K562 (cell line): ENCODE results near the gene CD300E. TPM values are rescaled to one million over a fixed set of nuclear protein-coding genes. Genes with fewer than 3 reads are reported as not detected.

ENCODE experiments used
- BRF1 ChIP-seq: IDR thresholded peaks from 3 replicates; pipeline ENCODE4 v1.6.1; 2011; ENCODE audit warnings: borderline replicate concordance, mild to moderate bottlenecking; ENCODE audit not compliant: insufficient read length; ENCODE audit errors: extremely low read depth
- CSDE1 ChIP-seq, 2 experiments: fragments of 450-650 bp; IDR thresholded peaks; 2 replicates each; pipeline ENCODE4 v1.6.1; 2016; ENCODE audit warnings: mild to moderate bottlenecking in 1 of 2
- E2F4 ChIP-seq: sonication (generic); formaldehyde crosslinking; IDR thresholded peaks from 2 replicates; pipeline ENCODE4 v1.8.0; 2022; ENCODE audit warnings: mild to moderate bottlenecking, low read depth, missing genetic modification reagents
- E2F6 ChIP-seq, 2 experiments: IDR thresholded peaks; 2 replicates each; pipeline ENCODE4 v1.6.1; 2011; ENCODE audit warnings: borderline replicate concordance in 1 of 2, control low read depth in 1 of 2, low read depth in 1 of 2, low read length in 1 of 2, mild to moderate bottlenecking in 1 of 2, mixed read lengths in 1 of 2, moderate library complexity in 1 of 2; ENCODE audit not compliant: insufficient read depth in 1 of 2, insufficient read length in 1 of 2, poor library complexity in 1 of 2, severe bottlenecking in 1 of 2; ENCODE audit errors: extremely low read depth in 1 of 2
- HINFP ChIP-seq: fragments of 450-650 bp; conservative IDR thresholded peaks from 2 replicates; pipeline ENCODE4 v1.6.1; 2016; ENCODE audit warnings: missing genetic modification characterization, low read depth, mild to moderate bottlenecking, control low read depth, missing compliant biosample characterization
- MCM2 ChIP-seq: fragments of 450-650 bp; IDR thresholded peaks from 2 replicates; pipeline ENCODE4 v1.6.1; 2017; ENCODE audit warnings: low read depth, mild to moderate bottlenecking
- PATZ1 ChIP-seq: fragments of 250-450 bp; sonication (Bioruptor Pico); IDR thresholded peaks from 2 replicates; pipeline ENCODE4 v1.5.0; 2020; ENCODE audit warnings: mild to moderate bottlenecking, borderline replicate concordance
- RAD51 ChIP-seq: fragments of 450-650 bp; IDR thresholded peaks from 2 replicates; pipeline ENCODE4 v1.7.1; 2016; ENCODE audit warnings: low read depth, mild to moderate bottlenecking, borderline replicate concordance
- RNF2 ChIP-seq: sonication (generic); IDR thresholded peaks from 2 replicates; pipeline ENCODE4 v1.6.1; 2016
- SOX6 ChIP-seq: fragments of 450-650 bp; IDR thresholded peaks from 2 replicates; pipeline ENCODE4 v1.6.1; 2014; ENCODE audit warnings: mild to moderate bottlenecking
- TFAP4 ChIP-seq: sonication (generic); formaldehyde crosslinking; IDR thresholded peaks from 2 replicates; pipeline ENCODE4 v1.8.0; 2022; ENCODE audit warnings: missing genetic modification reagents, mild to moderate bottlenecking, moderate library complexity, borderline replicate concordance
- ZNF274 ChIP-seq: IDR thresholded peaks from 2 replicates; pipeline ENCODE4 v1.6.1; 2011; ENCODE audit warnings: low read depth, mild to moderate bottlenecking, low read length, moderate library complexity, borderline replicate concordance
- ZNF586 ChIP-seq: fragments of 450-650 bp; formaldehyde crosslinking; conservative IDR thresholded peaks from 2 replicates; pipeline ENCODE4 v1.4.0; 2020; ENCODE audit warnings: mild to moderate bottlenecking, moderate library complexity
- polyA plus RNA-seq, 8 experiments: library from polyadenylated mRNA; depleted of rRNA in 4 of 8; stranded (reverse) in 5 of 8; unstranded in 3 of 8; fragments of >200 nt; fragmentation: Nextera tagmentation in 2 of 8; fragmentation: Illumina TruSeq in 1 of 8; extraction: Ambion mirVana in 2 of 8; extraction: Trizol in 1 of 8; gene quantifications; 2 replicates each; pipeline versions ENCODE4 v1.2.1 to v1.2.3, GENCODE V29; 2011 to 2014; ENCODE audit warnings: inconsistent platforms in 1 of 8, missing spikeins in 1 of 8
- total RNA-seq, 7 experiments: library from RNA; depleted of rRNA in 6 of 7; stranded (reverse); fragments of >200 nt in 6 of 7; fragmentation: Illumina TruSeq in 2 of 7; extraction: Trizol in 2 of 7; gene quantifications; 2 replicates each; pipeline versions ENCODE4 v1.2.1 to v1.2.3, GENCODE V29; 2011 to 2021; ENCODE audit warnings: low replicate concordance in 1 of 7

CD300E gene
- total and polyA plus RNA-seq, 9 of the 15 experiments (the other 6 are each of a cell fraction or from before 2014, with no cell fraction given) = not detected

- no peak for TF ChIP-seq TFAP4 (CRISPR knock-in tag)
- TF ChIP-seq E2F4 (CRISPR knock-in tag) = no peak
- TF ChIP-seq ZNF586 (CRISPR knock-in tag) = no peak
- no peak for TF ChIP-seq SOX6
- TF ChIP-seq HINFP = no peak
- no peak for TF ChIP-seq BRF1
- TF ChIP-seq PATZ1 (CRISPR knock-in tag) = no peak
- TF ChIP-seq E2F6 (IDR thresholded peaks at IDR 0.05; ENCODE audit: borderline replicate concordance in 1 of 2, extremely low read depth in 1 of 2, insufficient read depth in 1 of 2, insufficient read length in 1 of 2, low read depth in 1 of 2, low read length in 1 of 2, poor library complexity in 1 of 2, severe bottlenecking in 1 of 2) = no peak
- no peak for TF ChIP-seq RAD51
- TF ChIP-seq RNF2 = no peak
- no peak for TF ChIP-seq ZNF274
- TF ChIP-seq CSDE1 (IDR thresholded peaks at IDR 0.05) = no peak
- no peak for TF ChIP-seq MCM2
- TF ChIP-seq, all 486 proteins: peak for 0
Measured at GRCh38 chr17:74618451-74618850, 5.1 kb downstream of the CD300E start (continued).
